OCI-LY1 (cell line): ENCODE results near the gene ZNF771.

Source experiments
- EZH2 ChIP-seq: fragments of 200-600 bp; sonication (generic), shearing (Covaris generic); IDR thresholded peaks from 2 replicates; pipeline ENCODE4 v1.8.0; 2017; ENCODE audit warnings: borderline replicate concordance, mixed run types, mild to moderate bottlenecking, antibody characterized with exemption, low read length, moderate library complexity, mixed read lengths
- TF ChIP-seq, protein P1 (sequence below): fragments of 200-600 bp; sonication (generic), shearing (Covaris generic); IDR thresholded peaks from 2 replicates; pipeline ENCODE4 v1.5.1; 2017; ENCODE audit warnings: mild to moderate bottlenecking, antibody characterized with exemption, low read length, moderate library complexity, mixed read lengths

DNA sequence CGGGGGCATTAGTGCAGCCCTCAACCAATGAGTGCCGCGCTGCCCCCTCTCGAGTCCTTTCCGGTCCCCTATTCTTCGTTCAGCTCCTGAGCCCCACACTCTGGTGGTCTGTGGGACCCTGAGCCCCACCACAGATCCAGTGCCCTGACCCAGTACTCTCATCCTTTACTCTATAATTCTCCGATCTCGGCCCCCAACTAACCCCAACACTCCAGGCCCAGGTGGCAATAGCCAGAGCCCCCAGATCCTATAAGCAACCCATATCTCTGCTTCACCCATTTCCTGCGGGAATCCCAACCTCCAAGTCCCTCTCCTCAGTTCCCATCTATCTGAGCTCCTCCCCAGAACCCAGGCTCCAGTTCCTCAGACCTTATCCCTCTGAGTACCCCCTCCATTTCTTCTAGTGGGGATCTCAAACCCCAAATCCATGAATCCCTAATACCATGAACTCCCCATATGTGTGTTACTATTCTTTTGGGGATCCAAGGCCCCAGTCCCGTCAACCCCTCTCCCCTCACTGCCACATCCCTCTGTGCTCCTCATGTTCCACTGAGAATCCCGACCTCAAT, 36.1 kb upstream of the ZNF771 start:
- TF ChIP-seq, protein P1, sequence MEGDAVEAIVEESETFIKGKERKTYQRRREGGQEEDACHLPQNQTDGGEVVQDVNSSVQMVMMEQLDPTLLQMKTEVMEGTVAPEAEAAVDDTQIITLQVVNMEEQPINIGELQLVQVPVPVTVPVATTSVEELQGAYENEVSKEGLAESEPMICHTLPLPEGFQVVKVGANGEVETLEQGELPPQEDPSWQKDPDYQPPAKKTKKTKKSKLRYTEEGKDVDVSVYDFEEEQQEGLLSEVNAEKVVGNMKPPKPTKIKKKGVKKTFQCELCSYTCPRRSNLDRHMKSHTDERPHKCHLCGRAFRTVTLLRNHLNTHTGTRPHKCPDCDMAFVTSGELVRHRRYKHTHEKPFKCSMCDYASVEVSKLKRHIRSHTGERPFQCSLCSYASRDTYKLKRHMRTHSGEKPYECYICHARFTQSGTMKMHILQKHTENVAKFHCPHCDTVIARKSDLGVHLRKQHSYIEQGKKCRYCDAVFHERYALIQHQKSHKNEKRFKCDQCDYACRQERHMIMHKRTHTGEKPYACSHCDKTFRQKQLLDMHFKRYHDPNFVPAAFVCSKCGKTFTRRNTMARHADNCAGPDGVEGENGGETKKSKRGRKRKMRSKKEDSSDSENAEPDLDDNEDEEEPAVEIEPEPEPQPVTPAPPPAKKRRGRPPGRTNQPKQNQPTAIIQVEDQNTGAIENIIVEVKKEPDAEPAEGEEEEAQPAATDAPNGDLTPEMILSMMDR, result no peak
- TF ChIP-seq EZH2, result no peak
